Fibroblast of pulmonary artery (primary cell): ENCODE results near the gene MAOA.

Experiments used
- DNase-seq: peaks from one replicate; pipeline ENCODE4 v3.0.0-alpha.2; 2010; ENCODE audit warnings: low read depth
- H3K4me3 ChIP-seq: replicated peaks from 2 replicates; pipeline ENCODE4 v1.5.1; 2011; ENCODE audit warnings: low read depth, mild to moderate bottlenecking, control low read depth, low read length, moderate library complexity
- CTCF ChIP-seq: IDR thresholded peaks from 2 replicates; pipeline ENCODE4 v1.5.1; 2011; ENCODE audit warnings: mild to moderate bottlenecking, control low read depth, low read length, inconsistent platforms; ENCODE audit errors: missing control alignments

MAOA gene

GRCh38 chrX:43716144-43716543, 60.0 kb downstream of the MAOA start:
- no peak overlapping the region for H3K4me3 ChIP-seq
- no peak for TF ChIP-seq CTCF
- no peak for DNase-seq

GRCh38 chrX:43716696-43717095, 60.6 kb downstream of the MAOA start:
- H3K4me3 ChIP-seq = no peak overlapping the region
- DNase-seq = no peak
- no peak for TF ChIP-seq CTCF

- no peak for DNase-seq
- no peak overlapping the region for H3K4me3 ChIP-seq
- no peak for TF ChIP-seq CTCF
Observed at GRCh38 chrX:43717161-43717560, 61.1 kb downstream of the MAOA start.

GRCh38 chrX:43718081-43718480, 62.0 kb downstream of the MAOA start:
- TF ChIP-seq CTCF = no peak
- DNase-seq = no peak
- no peak overlapping the region for H3K4me3 ChIP-seq

GRCh38 chrX:43718546-43718945, 62.4 kb downstream of the MAOA start:
- H3K4me3 ChIP-seq = no peak overlapping the region
- no peak for TF ChIP-seq CTCF
- no peak for DNase-seq

- DNase-seq = no peak
- TF ChIP-seq CTCF = no peak
- H3K4me3 ChIP-seq = no peak overlapping the region
Observed at GRCh38 chrX:43718956-43719355, 62.9 kb downstream of the MAOA start.

GRCh38 chrX:43720082-43720481, 64.0 kb downstream of the MAOA start:
- TF ChIP-seq CTCF = no peak
- no peak overlapping the region for H3K4me3 ChIP-seq
- DNase-seq = no peak
